ENCODE results near the gene SBNO2.

The SBNO2 gene

GRCh38 chr19:1132552-1133383 is 41.3 kb downstream of the SBNO2 start:
- H3K4me1 ChIP-seq (ENCODE audit: low read length): peaks cover 30% of the 10 kb centered on the region; the same call in 1 of the 2 replicates
- H3F3A ChIP-seq (ENCODE audit: insufficient read depth, low read length): peaks cover 27% of the 10 kb centered on the region
- H3K9me3 ChIP-seq (replicated peaks; ENCODE audit: insufficient read depth, low read length): no peaks in the 10 kb centered on the region
- H3K4me2 ChIP-seq (ENCODE audit: low read depth, low read length): peak overlapping the region; percentile 100
- TF ChIP-seq CTCF (IDR thresholded peaks at IDR 0.05; ENCODE audit: low read length): no peak
- no peak for TF ChIP-seq EZH2phosphoT487 (IDR thresholded peaks at IDR 0.05; ENCODE audit: low read length)
- TF ChIP-seq EZH2 (optimal IDR thresholded peaks at IDR 0.05; ENCODE audit: low read depth, low read length): no peak
- DNase-seq: peak; percentile 27
- H2AFZ ChIP-seq (ENCODE audit: low read length): peak overlapping the region; percentile 42
- H3K9me2 ChIP-seq (replicated peaks; ENCODE audit: insufficient read depth, low read length): no peaks in the 10 kb centered on the region
- peaks cover 53% of the 10 kb centered on the region for H3K79me2 ChIP-seq (ENCODE audit: low read length)
- H3K36me3 ChIP-seq (replicated peaks; ENCODE audit: insufficient read depth, low read length): no peaks in the 10 kb centered on the region
- peak overlapping the region; percentile 72 for H3K4me3 ChIP-seq (ENCODE audit: low read length)
- peak overlapping the region; percentile 83 for H3K27ac ChIP-seq (ENCODE audit: low read length)
- no peaks in the 10 kb centered on the region for H4K20me1 ChIP-seq (ENCODE audit: insufficient read depth, low read length)
- H3K9ac ChIP-seq (ENCODE audit: low read length): peak overlapping the region; percentile 76
- H3K27me3 ChIP-seq (replicated peaks; ENCODE audit: insufficient read depth, low read length): no peaks in the 10 kb centered on the region

- Histone ChIP-seq H3K9me3 (replicated peaks; ENCODE audit: insufficient read depth, low read length) (no peaks in the 10 kb centered on the region), H3K36me3 (replicated peaks; ENCODE audit: insufficient read depth, low read length) (no peaks in the 10 kb centered on the region), H3K27ac (ENCODE audit: low read length) (peak overlapping the region; percentile 83), H4K20me1 (ENCODE audit: insufficient read depth, low read length) (no peaks in the 10 kb centered on the region), H3K4me3 (ENCODE audit: low read length) (peak overlapping the region; percentile 72), H3K79me2 (ENCODE audit: low read length) (peaks cover 61% of the 10 kb centered on the region), H3K9ac (ENCODE audit: low read length) (peak overlapping the region; percentile 76), H3K4me1 (ENCODE audit: low read length) (peaks cover 30% of the 10 kb centered on the region; the same call in 1 of the 2 replicates), H2AFZ (ENCODE audit: low read length) (peak overlapping the region; percentile 42), H3F3A (ENCODE audit: insufficient read depth, low read length) (peaks cover 27% of the 10 kb centered on the region), H3K27me3 (replicated peaks; ENCODE audit: insufficient read depth, low read length) (no peaks in the 10 kb centered on the region), H3K4me2 (ENCODE audit: low read depth, low read length) (peak overlapping the region; percentile 100), H3K9me2 (replicated peaks; ENCODE audit: insufficient read depth, low read length) (no peaks in the 10 kb centered on the region)
- peak; percentile 89 for DNase-seq
- TF ChIP-seq CTCF (IDR thresholded peaks at IDR 0.05; ENCODE audit: low read length) (no peak), EZH2 (optimal IDR thresholded peaks at IDR 0.05; ENCODE audit: low read depth, low read length) (no peak), EZH2phosphoT487 (IDR thresholded peaks at IDR 0.05; ENCODE audit: low read length) (no peak)
Observed at GRCh38 chr19:1131718-1132551, 42.1 kb downstream of the SBNO2 start.

- Histone ChIP-seq H3K36me3 (replicated peaks; ENCODE audit: insufficient read depth, low read length) (no peaks in the 10 kb centered on the region), H3K9me2 (replicated peaks; ENCODE audit: insufficient read depth, low read length) (no peaks in the 10 kb centered on the region), H3K9me3 (replicated peaks; ENCODE audit: insufficient read depth, low read length) (no peaks in the 10 kb centered on the region), H3K79me2 (ENCODE audit: low read length) (peaks cover 63% of the 10 kb centered on the region), H3K27ac (ENCODE audit: low read length) (peak overlapping the region; percentile 83; the same call in 1 of the 2 replicates), H2AFZ (ENCODE audit: low read length) (peak overlapping the region; percentile 42; the same call in 1 of the 2 replicates), H3K4me1 (ENCODE audit: low read length) (peaks cover 30% of the 10 kb centered on the region; the same call in 1 of the 2 replicates), H3K4me2 (ENCODE audit: low read depth, low read length) (peak overlapping the region; percentile 100), H3K27me3 (replicated peaks; ENCODE audit: insufficient read depth, low read length) (no peaks in the 10 kb centered on the region), H3K4me3 (ENCODE audit: low read length) (peak overlapping the region; percentile 72), H4K20me1 (ENCODE audit: insufficient read depth, low read length) (no peaks in the 10 kb centered on the region), H3K9ac (ENCODE audit: low read length) (peak overlapping the region; percentile 76), H3F3A (ENCODE audit: insufficient read depth, low read length) (peaks cover 27% of the 10 kb centered on the region)
- peak; percentile 78 for DNase-seq
- TF ChIP-seq EZH2 (optimal IDR thresholded peaks at IDR 0.05; ENCODE audit: low read depth, low read length) (no peak), CTCF (IDR thresholded peaks at IDR 0.05; ENCODE audit: low read length) (no peak), EZH2phosphoT487 (IDR thresholded peaks at IDR 0.05; ENCODE audit: low read length) (no peak)
Observed at GRCh38 chr19:1130771-1131717, 43.0 kb downstream of the SBNO2 start.
